HG03565 (cell line): ENCODE data around the gene NR2F6.

Source experiments
- ATAC-seq: cut with Tn5 transposase; IDR thresholded peaks from one replicate; pipeline ENCODE4 v1.9.1; 2021; ENCODE audit warnings: mild to moderate bottlenecking, moderate library complexity; ENCODE audit not compliant: unreplicated experiment

NR2F6 gene

DNA sequence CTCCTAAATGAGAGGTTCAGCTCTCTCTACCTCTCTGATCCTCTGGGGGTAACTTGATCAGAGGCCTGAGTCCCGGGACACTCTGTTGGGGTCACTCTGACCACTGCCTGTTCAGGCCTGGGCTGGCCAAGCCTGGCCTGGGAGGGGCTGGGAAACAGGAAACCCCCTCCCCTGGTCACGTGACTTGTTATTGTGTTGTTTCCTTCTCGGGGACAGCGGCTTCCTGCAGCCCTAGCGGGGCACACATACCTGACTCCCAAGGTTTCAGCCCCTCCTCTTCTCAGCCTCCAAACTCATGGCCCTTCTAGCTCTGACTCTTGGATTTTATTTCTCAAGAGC is 18.9 kb upstream of the NR2F6 start, which contains the start of gene USHBP1:
Gene USHBP1 (minus strand): TSS at position 105 of the 339 bp plus-strand sequence. CDS start 446 bp downstream, outside the sequence.
- ATAC-seq: no peak

DNA sequence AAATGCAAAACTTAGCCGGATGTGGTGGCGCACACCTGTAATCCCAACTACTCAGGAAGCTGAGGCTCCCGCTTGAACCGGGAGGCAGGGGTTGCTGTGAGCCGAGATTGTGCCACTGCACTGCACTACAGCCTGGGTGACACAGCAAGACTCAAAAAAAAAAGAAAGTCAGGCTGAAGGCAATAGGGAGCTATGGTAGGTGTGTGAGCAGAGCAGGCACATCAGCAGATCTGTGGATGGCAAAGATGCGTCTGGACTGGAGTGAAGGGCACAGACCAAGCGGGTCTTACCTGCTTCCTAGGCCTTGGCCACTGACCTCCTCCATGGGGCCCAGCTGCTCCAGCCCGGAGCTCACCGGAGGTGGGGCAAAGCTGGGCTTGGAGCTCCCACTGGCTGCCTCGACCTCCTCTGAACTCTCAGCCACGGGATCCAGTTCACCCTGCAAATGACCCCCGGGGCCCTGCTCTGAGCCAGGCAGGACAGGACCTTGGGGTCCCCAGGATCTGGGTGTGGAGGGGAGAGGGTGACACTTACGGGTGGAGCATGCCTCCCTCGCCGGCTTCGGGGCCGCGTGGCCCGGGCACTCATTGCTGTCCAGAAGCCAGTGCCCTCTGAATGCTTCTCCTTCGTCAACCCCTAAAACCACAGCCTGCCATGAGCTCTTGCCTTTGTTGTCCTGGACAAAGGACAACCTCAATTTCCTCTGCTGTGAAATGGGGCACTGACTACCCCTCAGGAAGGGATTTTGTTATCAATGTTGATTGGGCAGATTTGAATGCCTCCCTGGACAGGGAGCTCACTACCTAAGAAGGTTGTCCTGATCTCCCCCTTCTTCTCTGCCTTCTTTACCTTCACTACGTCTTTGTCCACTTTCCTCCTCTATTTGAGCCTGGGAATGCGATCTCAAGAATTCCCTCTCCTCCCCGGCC is 18.3 kb upstream of the NR2F6 start:
- no peak for ATAC-seq

DNA sequence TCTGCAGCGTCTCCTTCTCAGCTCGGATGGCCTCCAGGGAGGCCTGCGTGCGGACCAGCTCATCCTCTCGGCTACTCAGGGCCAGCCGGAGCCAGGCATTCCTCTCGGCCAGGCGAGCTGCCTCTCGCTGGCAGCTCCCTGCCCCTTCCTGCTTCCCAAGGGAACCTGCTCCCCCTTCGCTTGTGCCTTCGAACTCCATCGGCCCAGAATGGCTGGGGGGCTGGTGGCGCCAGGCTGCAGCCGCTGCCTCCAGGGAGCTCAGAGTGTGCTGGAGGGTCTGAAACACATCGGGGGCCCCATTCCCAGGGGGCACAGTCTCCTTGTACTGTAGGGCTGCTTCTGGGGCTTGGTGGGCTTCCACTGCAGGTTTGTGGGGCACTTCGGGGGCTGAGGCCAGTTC is 16.8 kb upstream of the NR2F6 start:
- no peak for ATAC-seq

DNA sequence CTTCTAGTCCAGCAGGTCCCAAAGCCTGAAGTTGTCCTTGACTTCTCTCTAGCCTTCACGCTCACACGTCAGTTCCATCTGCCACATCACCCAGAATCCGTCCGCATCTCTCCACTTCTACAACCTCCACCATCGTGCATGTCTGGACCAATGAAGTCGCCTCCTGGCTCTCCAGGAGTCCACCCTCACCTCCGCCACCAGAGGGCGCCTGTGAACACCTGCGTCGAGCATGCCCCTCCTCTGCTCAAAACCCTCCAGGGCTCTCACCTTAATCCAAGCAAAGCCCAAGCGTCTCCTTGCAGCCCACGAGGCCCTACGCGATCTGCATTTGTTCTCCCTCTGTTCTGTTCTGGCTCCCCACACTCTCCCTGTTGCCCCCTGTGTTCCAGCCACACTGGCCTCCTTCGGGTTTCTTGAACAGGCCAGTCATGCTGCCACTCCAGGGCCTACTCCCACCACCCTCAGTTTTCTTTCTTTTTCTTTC is 15.2 kb upstream of the NR2F6 start:
- ATAC-seq: no peak

DNA sequence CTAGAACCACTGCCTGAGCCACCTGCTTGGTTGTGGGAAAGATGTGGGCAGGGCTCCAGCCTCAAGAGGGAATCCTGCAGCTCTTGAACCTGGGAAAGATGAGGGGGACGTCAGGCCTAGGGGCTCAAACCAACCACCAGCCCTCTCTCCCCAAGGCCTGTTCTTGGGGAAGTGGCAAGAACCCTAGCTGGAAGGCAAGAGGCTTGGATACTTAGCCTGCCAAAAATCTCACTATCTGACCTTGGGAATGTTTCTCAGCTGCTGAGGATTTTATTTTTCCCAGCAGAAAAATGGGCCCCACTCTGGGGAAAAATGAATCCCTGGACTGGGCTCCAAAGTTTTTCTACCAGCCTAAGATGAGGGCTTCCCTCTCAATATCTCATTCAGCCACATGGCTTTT is 14.2 kb upstream of the NR2F6 start:
- no peak for ATAC-seq

DNA sequence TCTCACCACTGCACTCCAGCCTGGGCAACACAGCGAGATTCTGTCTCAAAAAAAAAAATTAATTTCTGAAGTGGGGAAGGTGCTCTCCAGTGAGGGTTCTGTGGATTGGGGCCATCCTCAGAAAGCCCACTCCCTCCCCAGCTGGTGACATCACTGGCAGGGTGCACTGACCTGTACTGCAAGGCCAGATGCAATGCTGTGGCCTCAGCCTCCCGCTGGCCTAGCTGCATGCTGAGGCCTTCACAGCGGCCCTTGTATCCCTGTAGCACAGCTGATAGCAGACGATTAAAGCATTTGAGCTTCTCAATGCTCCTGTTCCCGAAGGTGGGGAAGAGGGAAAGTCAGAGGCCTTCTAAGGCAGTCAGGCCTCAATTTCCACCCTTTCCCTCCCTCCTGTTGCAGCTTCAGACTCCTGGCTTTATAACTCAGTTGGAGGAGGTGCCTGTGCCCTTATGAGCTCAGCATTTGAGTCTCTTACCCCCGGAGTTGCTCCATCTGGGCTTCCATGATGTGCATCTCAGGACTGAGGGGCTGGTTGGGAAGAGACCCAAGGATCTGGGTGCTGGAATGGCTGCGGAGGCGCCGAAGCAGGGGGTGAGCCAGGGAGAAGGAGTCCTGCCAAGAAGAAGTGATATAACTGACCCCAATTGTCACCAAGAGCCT is 13.5 kb upstream of the NR2F6 start:
- no peak for ATAC-seq

DNA sequence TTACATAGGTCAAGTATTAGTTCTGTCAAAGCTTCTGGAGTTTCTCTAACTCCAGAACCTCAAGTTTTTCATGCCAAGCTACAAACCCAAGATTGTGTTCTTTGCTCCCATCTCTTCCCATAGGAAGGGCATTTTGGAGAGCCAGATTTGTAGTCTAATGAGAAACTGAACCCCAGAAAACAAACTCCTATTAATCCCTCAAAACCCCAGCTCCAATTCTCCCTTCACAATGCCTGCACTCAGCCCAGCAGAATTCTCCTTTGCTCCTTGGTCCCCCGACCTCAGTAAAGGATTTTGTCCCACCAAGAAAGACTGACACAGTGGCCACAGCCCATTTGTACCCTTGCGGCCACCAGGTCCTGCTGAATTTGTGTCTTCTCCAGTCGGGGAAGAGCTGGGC is 10.4 kb upstream of the NR2F6 start:
- no peak for ATAC-seq

DNA sequence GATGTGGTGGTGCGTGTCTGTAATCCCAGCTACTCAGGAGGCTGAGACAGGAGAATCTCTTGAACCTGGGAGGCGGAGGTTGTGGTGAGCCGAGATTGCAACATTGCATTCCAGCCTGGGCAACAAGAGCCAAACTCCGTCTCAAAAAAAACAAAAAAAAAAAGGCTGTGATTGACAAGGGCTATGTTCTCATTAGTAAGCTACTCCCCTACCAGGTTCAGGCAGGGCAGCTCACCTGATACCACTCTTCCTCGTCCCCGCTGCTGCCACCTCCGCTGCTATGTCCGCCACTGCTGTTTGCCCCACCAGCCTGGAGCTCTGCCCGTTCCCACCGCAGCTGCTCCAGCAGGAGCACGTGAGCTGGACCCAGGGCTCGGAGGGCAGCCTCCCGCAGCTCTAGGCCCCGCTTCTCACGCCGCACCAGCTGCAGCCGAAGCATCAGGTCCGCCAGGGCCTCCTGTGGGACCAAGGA is 9.5 kb upstream of the NR2F6 start:
- ATAC-seq: no peak

DNA sequence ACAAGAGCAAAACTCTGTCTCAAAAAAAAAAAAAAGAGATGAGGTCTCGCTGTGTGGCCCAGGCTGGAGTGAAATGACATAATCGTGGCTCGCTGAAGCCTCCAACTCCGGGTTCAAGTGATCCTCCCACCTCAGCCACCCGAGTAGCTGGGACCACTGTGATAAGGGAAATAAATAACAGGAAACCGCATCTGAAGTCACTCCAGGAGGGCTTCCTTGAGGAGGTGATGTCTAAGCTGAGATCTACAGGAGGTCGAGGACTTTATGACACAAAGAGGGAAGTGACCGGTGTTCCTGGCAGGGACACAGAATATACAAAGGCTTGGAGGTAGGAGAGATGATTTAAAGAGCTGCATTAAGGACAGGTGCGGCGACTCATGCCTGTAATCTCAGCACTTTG is 8.9 kb upstream of the NR2F6 start:
- ATAC-seq: no peak

DNA sequence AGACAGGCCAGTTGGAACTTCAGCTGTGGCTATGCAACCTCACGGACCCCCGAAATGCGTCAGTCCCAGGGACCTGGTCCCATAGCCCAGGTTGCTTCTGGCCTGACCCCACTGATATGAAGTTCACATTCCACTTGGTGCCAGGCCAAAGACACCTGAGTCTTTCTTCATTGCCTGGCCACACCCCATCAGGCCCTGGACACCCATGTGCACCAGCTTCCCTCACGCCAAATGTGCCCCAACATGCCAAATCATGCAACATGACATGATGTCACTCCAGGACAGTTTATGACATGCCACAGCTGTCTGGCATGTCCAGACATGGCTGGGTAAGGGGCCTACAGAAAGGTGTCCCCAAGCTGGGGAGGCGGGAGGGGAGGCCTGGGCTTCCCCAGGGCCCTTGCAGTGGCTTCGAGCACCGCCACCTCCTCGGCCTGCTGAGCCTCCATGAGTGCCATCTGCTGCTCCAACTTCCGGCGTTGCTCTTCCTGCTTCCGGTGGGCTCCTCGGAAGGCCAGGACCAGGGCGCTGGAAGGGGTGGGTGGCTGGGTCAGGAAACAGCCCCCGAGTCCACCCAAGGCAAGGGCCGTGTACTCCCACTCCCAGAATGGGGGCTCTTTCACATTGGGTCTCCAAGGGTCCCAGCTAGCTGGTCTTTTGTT is 4.3 kb upstream of the NR2F6 start:
- no peak for ATAC-seq

DNA sequence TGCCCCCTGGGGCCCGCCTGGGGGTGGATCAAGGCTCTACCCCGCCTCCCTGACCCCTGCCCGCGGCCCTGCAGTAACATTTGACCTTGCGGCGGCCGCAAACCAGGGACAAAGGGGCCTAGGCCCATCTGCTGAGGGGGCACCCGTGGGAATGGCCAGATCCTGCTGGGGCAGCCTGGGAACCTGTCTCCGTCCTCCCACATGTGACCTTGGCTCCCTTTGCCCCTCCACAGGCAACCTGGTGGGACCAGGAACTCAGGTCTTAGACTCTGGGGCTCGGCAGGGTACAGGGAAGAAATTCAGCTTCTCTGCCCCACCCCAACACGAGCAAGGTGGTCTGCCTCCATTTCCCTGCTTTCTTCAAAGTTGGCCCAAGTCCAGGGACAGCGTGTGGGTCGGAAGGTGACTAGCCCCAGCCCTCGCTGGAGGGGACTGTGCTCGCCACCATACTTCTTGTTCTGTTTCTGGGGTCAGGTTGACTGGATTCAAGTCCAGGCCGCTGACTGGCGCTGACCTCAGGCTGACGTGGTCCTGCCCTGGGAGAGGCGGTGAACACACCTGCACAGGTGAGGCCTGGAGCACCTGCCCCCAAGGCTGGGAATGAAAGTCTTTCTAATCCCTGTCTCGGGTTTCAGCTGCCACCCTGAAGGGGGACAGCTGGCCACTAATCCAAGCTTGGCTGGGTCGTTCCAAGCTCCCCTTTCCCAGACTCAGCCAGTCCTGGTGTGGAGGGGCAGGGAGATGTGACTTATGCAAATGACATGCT is 2.5 kb upstream of the NR2F6 start:
- ATAC-seq: no peak

DNA sequence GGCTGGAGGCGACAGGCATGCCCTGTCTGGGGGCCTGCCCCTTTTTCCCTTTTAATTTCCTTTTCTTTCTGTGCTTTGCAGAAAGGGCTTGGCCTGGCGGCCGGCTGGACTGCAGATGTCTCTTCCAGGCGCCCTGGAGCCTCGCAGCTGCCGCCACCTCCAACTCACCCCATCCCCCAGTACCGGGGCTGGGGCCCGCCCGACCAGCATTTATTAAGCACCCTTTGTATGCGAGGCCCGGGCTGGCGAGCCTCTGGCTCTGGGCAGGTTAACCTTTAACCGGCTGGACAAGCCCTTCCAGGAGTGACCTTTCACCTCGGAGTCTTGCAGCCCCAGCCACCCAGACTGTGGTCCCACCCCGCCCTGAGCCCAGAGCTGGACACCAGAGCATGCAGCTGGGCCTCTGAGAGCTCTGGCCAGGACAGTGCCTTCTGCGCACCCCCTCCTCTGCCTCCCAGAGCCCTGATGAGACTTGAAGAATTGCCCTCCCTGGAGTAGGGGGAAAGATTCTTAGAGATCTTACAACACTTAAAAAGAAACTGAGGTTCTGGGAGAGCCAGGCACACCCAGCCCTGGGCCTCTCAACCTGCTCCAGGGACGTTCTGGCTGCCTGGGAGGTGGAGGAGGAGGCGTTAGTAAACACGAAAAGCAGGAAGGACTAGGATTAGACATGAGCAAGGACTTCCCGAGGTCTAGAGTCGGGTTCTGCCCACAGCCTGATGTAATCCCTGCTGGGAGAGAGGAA is 1.1 kb upstream of the NR2F6 start:
- no peak for ATAC-seq

DNA sequence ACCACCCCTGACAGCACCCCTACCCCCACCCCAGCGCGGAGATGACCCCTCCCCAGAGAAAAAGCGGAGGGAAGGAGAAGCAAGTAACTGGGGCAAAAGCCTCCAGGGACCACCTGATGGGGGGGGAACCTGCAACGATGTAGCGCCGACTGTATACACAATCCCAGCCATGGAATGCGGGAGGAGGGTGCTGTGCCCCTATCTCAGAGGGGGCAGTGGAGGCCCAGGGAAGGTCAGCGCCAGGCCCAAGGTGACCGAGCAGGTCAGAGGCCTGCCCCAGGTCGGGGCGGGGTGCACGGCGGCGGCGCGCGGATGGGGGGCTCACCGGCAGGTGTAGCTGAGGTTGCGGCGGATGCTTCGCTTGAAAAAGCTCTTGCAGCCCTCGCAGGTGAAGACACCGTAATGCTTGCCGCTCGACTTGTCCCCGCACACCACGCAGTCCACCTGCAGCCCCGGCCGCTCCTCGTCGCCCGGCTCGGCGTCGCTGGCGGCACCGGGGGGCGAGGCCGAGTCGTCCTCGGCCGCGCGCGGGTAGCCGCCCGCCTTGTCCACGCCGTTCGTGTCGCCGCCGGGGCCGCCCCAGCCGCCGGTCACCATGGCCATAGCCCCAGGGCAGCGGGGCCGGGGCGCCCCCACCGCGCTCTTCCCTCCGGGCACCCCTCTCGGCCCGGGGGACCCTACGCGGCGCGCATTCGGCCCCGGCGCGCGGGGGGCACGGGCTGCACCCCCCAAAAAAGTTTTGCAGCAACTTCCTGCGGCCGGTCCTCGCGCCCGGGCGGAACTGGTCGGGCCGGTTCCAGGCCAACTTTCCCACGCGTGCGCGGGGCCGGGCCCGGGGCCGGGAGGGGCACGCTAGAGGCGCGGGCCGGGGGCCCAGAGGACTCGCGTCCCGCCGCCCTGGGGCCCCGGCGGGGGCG is 843 bp downstream of the NR2F6 start:
- no peak for ATAC-seq

DNA sequence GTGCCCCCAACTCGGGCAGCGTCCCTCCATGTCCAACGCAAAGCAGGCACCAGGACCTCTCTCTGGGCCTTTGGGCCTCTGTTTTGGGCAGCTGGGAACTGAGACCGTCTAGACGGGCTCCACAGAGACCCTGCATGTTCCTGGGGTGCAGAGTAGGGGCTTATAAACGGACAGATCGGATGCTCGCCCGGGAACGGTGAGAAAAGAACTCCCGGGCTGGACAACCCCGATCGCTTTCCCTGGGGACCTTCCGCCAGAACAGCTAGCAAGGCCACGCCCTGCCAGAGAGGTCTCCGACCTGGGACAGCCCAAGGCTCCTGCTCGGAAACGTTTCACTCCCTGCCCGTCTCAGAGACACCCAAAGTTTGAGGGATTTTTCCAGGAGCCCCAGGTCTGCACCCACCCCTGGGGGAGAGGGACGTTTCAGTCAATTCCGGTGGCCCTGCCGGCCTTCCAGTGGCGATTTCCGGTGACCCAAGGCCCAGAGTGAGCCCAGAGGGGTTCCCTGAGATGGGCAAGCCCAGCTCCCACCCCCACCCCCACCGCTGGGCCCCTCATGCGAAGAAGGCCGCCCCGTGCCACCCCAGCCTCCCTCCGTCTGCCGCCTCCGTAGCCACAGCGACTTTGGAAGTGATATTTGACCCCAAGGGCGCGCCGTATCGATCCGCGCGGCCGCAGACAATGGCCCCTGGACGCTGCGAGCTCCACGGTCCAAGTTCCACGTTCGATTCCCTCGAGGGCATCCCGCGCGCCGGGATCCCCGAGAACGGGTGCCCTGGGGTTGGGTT is 1.7 kb downstream of the NR2F6 start:
- ATAC-seq: no peak

DNA sequence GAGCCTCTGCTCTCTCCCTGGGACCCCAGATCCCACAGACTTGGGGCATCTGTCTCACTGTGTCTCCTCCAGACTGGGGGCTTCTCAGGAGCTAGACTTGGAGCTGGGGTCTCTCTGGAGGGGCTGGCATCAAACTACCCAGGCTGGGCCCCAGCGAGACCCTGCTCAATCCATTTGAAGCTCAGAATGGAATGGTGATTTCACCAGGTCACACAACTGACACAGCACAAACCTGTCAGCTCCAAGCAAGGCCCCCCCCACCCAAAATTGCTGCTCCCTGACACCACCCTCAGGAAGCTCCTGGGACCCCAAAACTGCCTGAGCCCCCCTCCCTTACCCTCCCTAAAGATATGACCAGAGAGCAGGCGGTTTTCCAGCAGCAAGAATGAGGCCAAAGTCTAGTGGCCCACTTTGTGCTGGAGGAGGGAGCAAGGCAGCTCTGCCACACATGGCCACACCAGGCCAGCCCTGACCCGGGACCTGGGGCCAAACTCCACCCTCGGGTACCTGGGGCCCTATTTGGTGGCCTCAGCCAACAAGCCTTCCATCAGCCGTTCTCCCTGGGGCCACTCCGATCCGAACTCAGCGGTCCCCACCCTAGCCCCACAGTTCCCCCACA is 2.4 kb downstream of the NR2F6 start:
- no peak for ATAC-seq

DNA sequence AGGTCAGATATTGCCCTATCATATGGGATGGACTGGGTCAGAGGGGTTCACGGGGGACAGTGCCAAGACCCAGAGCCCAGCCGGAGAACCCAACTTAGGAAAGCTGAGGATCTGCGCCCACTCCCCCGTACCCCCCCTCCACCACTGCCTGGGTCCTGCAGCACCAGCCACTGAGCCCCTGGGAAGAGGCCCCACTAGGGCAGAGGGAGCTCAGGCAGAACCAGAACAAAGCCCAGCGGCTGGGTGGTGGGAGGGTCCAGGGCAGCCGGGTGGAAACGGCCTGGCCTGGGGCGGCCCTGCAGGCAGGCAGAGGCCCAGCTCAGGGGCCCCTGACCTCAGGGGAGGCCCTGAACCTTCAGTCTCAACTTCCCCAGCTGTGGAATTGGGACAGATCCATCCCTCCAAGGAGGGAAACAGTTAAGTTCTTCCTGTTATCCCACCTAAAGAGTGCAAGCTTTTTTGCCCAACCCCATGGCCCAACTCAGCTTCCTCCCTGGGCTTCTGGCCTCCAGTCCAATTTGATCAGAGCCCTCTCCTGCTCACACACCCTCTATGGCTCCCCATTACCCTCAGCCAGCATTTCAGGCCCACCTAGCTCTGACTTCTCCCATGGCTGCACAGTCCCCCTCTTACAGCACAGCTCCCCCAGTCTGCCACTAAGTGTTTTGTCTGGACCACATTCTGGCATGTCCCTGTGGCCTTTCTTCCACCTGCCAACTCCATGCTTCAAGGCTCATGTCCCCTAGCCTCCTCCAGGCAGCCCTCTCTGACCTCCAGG is 3.1 kb downstream of the NR2F6 start:
- no peak for ATAC-seq

DNA sequence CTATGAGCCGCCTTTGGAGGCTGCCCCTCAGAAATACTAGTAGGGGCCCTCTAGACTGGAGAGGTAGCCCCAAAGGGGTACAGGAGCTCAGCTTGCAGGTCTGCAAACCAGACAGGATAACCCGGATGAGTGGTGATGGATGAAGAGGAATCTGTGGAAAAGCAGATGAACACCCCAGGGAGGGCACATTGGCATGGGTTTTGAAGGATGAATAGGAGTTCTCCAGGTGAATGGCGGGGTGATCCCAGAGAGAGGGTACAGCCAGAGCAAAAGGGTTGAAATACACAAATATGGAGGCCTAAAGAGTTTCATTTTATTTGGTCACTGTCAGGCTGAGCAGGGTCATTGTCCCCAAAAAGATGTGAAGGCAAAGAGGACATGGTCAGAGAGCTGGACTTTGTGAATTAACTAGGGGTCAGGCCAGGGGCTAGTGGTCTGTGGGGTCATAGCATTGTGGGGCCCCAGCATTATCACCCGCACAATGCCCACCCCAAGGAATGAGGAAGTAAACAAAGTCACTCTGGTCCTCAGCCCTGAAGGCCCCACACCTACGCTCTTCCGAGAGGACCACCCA is 4.8 kb downstream of the NR2F6 start:
- ATAC-seq: no peak
